H9 (cell line): ENCODE data around the gene TENM3. TPM values are rescaled to one million over a fixed set of nuclear protein-coding genes. Genes with fewer than 3 reads are reported as not detected.

Experiments used
- DNase-seq: peaks from one replicate; pipeline ENCODE4 v3.0.0-alpha.2; 2017
- H2AFZ ChIP-seq: one replicate; pipeline ENCODE4 v1.6.1; 2013; ENCODE audit warnings: mild to moderate bottlenecking, low read length, control low read depth, moderate library complexity
- H2AK5ac ChIP-seq: 2 replicates; pipeline ENCODE4 v1.6.1; 2013; ENCODE audit warnings: low read length, control low read depth, mixed read lengths; ENCODE audit not compliant: insufficient read length
- H2BK120ac ChIP-seq: one replicate; pipeline ENCODE4 v1.6.1; 2013; ENCODE audit warnings: low read depth, mild to moderate bottlenecking, low read length, control low read depth, inconsistent platforms; ENCODE audit not compliant: poor library complexity, severe bottlenecking
- H2BK12ac ChIP-seq: 2 replicates; pipeline ENCODE4 v1.6.1; 2013; ENCODE audit warnings: low read length, control low read depth, mixed read lengths, low read depth; ENCODE audit not compliant: insufficient read length
- H2BK15ac ChIP-seq: 2 replicates; pipeline ENCODE4 v1.6.1; 2013; ENCODE audit warnings: low read depth, low read length, control low read depth
- H2BK20ac ChIP-seq: one replicate; pipeline ENCODE4 v1.6.1; 2013; ENCODE audit warnings: low read depth, mild to moderate bottlenecking, low read length, control low read depth, inconsistent platforms; ENCODE audit not compliant: poor library complexity, severe bottlenecking
- H2BK5ac ChIP-seq: 2 replicates; pipeline ENCODE4 v1.6.1; 2013; ENCODE audit warnings: low read length, control low read depth, mixed read lengths; ENCODE audit not compliant: insufficient read length
- H3K14ac ChIP-seq: 2 replicates; pipeline ENCODE4 v1.6.1; 2013; ENCODE audit warnings: low read length, control low read depth; ENCODE audit not compliant: insufficient read depth
- H3K18ac ChIP-seq: 2 replicates; pipeline ENCODE4 v1.6.1; 2013; ENCODE audit warnings: low read depth, mild to moderate bottlenecking, mixed read lengths, low read length, control low read depth; ENCODE audit not compliant: insufficient read length
- H3K23ac ChIP-seq: 2 replicates; pipeline ENCODE4 v1.6.1; 2013; ENCODE audit warnings: low read length, control low read depth, mixed read lengths, low read depth; ENCODE audit not compliant: insufficient read length
- H3K23me2 ChIP-seq: 2 replicates; pipeline ENCODE4 v1.6.1; 2013; ENCODE audit warnings: low read depth, mild to moderate bottlenecking, mixed read lengths, low read length, control low read depth; ENCODE audit not compliant: insufficient read length, poor library complexity, severe bottlenecking
- H3K27ac ChIP-seq: 2 replicates; pipeline ENCODE4 v1.5.1; 2013; ENCODE audit warnings: low read length, control low read depth, mixed read lengths, low read depth; ENCODE audit not compliant: insufficient read length
- H3K27me3 ChIP-seq: 2 replicates; pipeline ENCODE4 v1.6.1; 2013; ENCODE audit warnings: low read length, control low read depth, inconsistent platforms; ENCODE audit not compliant: insufficient read depth
- H3K4ac ChIP-seq: 2 replicates; pipeline ENCODE4 v1.6.1; 2013; ENCODE audit warnings: low read depth, mild to moderate bottlenecking, control low read depth, inconsistent platforms, low read length, moderate library complexity
- H3K4me1 ChIP-seq: 2 replicates; pipeline ENCODE4 v1.6.1; 2013; ENCODE audit warnings: low read length, control low read depth, inconsistent platforms; ENCODE audit not compliant: insufficient read depth
- H3K4me2 ChIP-seq: 2 replicates; pipeline ENCODE4 v1.6.1; 2013; ENCODE audit warnings: low read length, control low read depth, mixed read lengths; ENCODE audit not compliant: insufficient read length, insufficient read depth
- H3K56ac ChIP-seq: 2 replicates; pipeline ENCODE4 v1.6.1; 2013; ENCODE audit warnings: low read depth, mild to moderate bottlenecking, mixed read lengths, low read length, control low read depth; ENCODE audit not compliant: insufficient read length
- H3K79me1 ChIP-seq: 2 replicates; pipeline ENCODE4 v1.6.1; 2013; ENCODE audit warnings: low read depth, mild to moderate bottlenecking, moderate library complexity, low read length, control low read depth, inconsistent platforms; ENCODE audit not compliant: insufficient read depth, poor library complexity, severe bottlenecking
- H3K79me2 ChIP-seq: 2 replicates; pipeline ENCODE4 v1.6.1; 2013; ENCODE audit warnings: low read length, control low read depth, inconsistent platforms; ENCODE audit not compliant: insufficient read depth
- H3K9ac ChIP-seq: 2 replicates; pipeline ENCODE4 v1.6.1; 2013; ENCODE audit warnings: low read length, control low read depth, mixed read lengths; ENCODE audit not compliant: insufficient read length; ENCODE audit errors: extremely low read depth
- H3K9me3 ChIP-seq: one replicate; pipeline ENCODE4 v1.6.1; 2013; ENCODE audit warnings: low read depth, low read length, inconsistent platforms; ENCODE audit not compliant: control insufficient read depth
- H3T11ph ChIP-seq: one replicate; pipeline ENCODE4 v1.6.1; 2013; ENCODE audit warnings: mild to moderate bottlenecking, low read length, control low read depth, inconsistent platforms
- H4K20me1 ChIP-seq: one replicate; pipeline ENCODE4 v1.6.1; 2013; ENCODE audit not compliant: control insufficient read depth, insufficient read length, insufficient read depth
- H4K5ac ChIP-seq: 2 replicates; pipeline ENCODE4 v1.6.1; 2013; ENCODE audit warnings: low read depth, mild to moderate bottlenecking, mixed read lengths, low read length, control low read depth; ENCODE audit not compliant: insufficient read length
- H4K8ac ChIP-seq: replicated peaks from 2 replicates; pipeline ENCODE4 v1.6.1; 2013; ENCODE audit warnings: low read length, control low read depth, mixed read lengths, low read depth; ENCODE audit not compliant: insufficient read length
- H4K91ac ChIP-seq: 2 replicates; pipeline ENCODE4 v1.6.1; 2013; ENCODE audit warnings: low read depth, mild to moderate bottlenecking, moderate library complexity, mixed read lengths, low read length, control low read depth; ENCODE audit not compliant: insufficient read length
- H3K27ac Mint-ChIP-seq, 3 experiments: 2 replicates in 2 of 3; 3 replicates in 1 of 3; pipeline ENCODE4 v1.8.0; 2020 to 2021; ENCODE audit warnings: mixed read lengths in 3 of 3, mild to moderate bottlenecking in 1 of 3, moderate library complexity in 1 of 3
- H3K27me3 Mint-ChIP-seq: 2 replicates; pipeline ENCODE4 v1.8.0; 2021; ENCODE audit warnings: low read depth, mild to moderate bottlenecking, moderate library complexity, mixed read lengths
- H3K36me3 Mint-ChIP-seq, 3 experiments: 2 replicates in 2 of 3; 3 replicates in 1 of 3; pipeline ENCODE4 v1.8.0; 2020 to 2021; ENCODE audit warnings: low read depth in 3 of 3, mixed read lengths in 3 of 3; ENCODE audit not compliant: insufficient read depth in 1 of 3
- H3K4me1 Mint-ChIP-seq, 2 experiments: 2 replicates each; pipeline ENCODE4 v1.8.0; 2020; ENCODE audit warnings: mixed read lengths in 2 of 2
- H3K4me3 Mint-ChIP-seq, 2 experiments: 2 replicates in 1 of 2; 3 replicates in 1 of 2; pipeline ENCODE4 v1.8.0; 2020 to 2021; ENCODE audit warnings: mild to moderate bottlenecking in 2 of 2, mixed read lengths in 2 of 2, moderate library complexity in 1 of 2
- H3K9me3 Mint-ChIP-seq, 2 experiments: 2 replicates in 1 of 2; 3 replicates in 1 of 2; pipeline ENCODE4 v1.8.0; 2020; ENCODE audit warnings: mild to moderate bottlenecking in 2 of 2, mixed read lengths in 2 of 2, moderate library complexity in 1 of 2
- CTCF ChIP-seq: fragments of 200-600 bp; sonication (generic); conservative IDR thresholded peaks from 3 replicates; pipeline ENCODE4 v1.8.0; 2021; ENCODE audit warnings: antibody characterized with exemption, mild to moderate bottlenecking
- WGBS: extraction: QIAGEN DNeasy Blood & Tissue Kit; methylation state at CpG from one replicate; pipeline ENCODE4 v1.1.7; 2013; ENCODE audit warnings: missing lambda C conversion rate, low lambda C conversion rate, mixed read lengths; ENCODE audit not compliant: insufficient read length; ENCODE audit errors: extremely low coverage; 5-methylcytosine and 5-hydroxymethylcytosine counted together
- total RNA-seq: library from RNA; stranded (reverse); gene quantifications from 2 replicates; pipeline ENCODE4 v1.2.1, GENCODE V29; 2021

Gene TENM3
- total RNA-seq, 1 experiment from 2014 or later, result 49.6 TPM

- Histone ChIP-seq H4K8ac (no peak overlapping the region), H4K91ac (no peak overlapping the region), H3K18ac (no peak overlapping the region), H3K27ac (no peak overlapping the region), H4K20me1 (no peaks in the 10 kb centered on the region), H2AFZ (no peak overlapping the region), H3T11ph (no peak overlapping the region), H3K79me2 (no peaks in the 10 kb centered on the region), H3K56ac (no peak overlapping the region), H3K4me1 (no peaks in the 10 kb centered on the region), H3K4me2 (no peak overlapping the region), H2BK20ac (no peak overlapping the region), H3K23ac (no peak overlapping the region), H3K9me3 (no peaks in the 10 kb centered on the region), H3K4ac (no peak overlapping the region), H3K79me1 (no peaks in the 10 kb centered on the region), H3K9ac (no peak overlapping the region), H2AK5ac (no peak overlapping the region), H2BK120ac (no peak overlapping the region), H3K27me3 (no peaks in the 10 kb centered on the region), H3K14ac (no peak overlapping the region), H2BK15ac (no peak overlapping the region), H2BK5ac (no peak overlapping the region), H2BK12ac (no peak overlapping the region), H4K5ac (no peak overlapping the region), H3K23me2 (no peaks in the 10 kb centered on the region)
- DNase-seq, result no peak
- no peak for TF ChIP-seq CTCF
- no CpG with 5 or more reads among the region's 7 CpGs for WGBS
- no peak overlapping the region for H3K4me3 Mint-ChIP-seq
- H3K27me3 Mint-ChIP-seq, result no peaks in the 10 kb centered on the region
- H3K4me1 Mint-ChIP-seq, result no peaks in the 10 kb centered on the region
- H3K27ac Mint-ChIP-seq, result no peak overlapping the region
- peaks cover 6% of the 10 kb centered on the region in 2 experiments for H3K9me3 Mint-ChIP-seq
- H3K36me3 Mint-ChIP-seq, result peaks cover 46 to 57% (median 55%) of the 10 kb centered on the region in 3 experiments
Measured at GRCh38 chr4:182789529-182789928, 546.3 kb downstream of the TENM3 start.
